Measurements from ENCODE around the gene CCDC71L. TPM values are rescaled to one million over a fixed set of nuclear protein-coding genes. Genes with fewer than 3 reads are reported as not detected.

The CCDC71L gene
- polyA plus RNA-seq, 4 donors: 7.0 to 11.8 (median 8.2) TPM

DNA sequence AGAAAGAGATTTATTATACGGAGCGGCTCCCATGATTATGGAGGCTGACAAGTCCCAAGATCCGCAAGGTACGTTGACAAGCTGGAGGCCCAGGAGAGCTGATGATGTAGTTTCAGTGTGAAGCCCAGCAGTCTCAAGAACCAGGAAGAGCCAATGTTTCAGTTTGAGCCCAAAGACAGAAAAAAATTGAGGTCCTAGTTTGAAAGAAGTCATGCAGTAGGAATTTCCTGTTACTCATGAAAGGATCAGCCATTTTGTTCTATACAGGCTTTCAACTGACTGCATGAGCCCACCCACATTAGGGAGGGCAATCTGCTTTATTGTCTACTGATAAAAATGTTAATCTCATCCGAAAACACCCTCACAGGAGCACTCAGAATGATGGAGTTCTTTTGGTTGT is 51.5 kb downstream of the CCDC71L start:
- DNase-seq (ENCODE audit: low read depth in 4 of 4, low spot score in 2 of 4): no peak

DNA sequence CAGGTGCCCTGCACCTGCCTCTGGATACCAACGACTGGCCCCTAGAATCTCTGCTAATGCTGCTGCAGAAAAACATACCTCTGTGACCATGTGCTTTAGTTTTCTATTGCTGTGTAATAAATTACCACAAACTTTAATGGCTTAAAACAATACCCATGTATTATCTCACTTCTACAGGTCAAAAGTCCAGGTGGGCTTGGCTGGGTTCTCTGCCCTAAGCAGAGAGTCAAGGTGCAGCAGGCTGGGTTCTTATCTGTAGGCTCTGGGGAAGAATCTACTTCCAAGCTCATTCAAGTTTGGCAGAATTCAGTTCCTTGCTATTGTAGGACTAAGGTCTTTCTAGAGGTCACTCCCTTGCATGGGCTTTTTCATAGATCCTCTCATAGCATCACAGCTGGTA is 52.3 kb downstream of the CCDC71L start:
- DNase-seq (ENCODE audit: low read depth in 4 of 4, low spot score in 2 of 4): no peak

Other genes with a start within 250 kb of the CCDC71L start
- 1 to 10 TPM; 2.2 to 3.2 (median 2.3) TPM for gene PIK3CG, start 204.1 kb upstream of the CCDC71L start, polyA plus RNA-seq (ENCODE audit: insufficient read length in 4 of 4)